ENCODE measurements around the gene LTBP3.

LTBP3 gene

GRCh38 chr11:65558002-65558929, at the start of gene LTBP3:
Gene LTBP3 (minus strand): TSS chr11:65558359. CDS start chr11:65557959, 400 bp downstream.
- DNase-seq = no peak

DNA sequence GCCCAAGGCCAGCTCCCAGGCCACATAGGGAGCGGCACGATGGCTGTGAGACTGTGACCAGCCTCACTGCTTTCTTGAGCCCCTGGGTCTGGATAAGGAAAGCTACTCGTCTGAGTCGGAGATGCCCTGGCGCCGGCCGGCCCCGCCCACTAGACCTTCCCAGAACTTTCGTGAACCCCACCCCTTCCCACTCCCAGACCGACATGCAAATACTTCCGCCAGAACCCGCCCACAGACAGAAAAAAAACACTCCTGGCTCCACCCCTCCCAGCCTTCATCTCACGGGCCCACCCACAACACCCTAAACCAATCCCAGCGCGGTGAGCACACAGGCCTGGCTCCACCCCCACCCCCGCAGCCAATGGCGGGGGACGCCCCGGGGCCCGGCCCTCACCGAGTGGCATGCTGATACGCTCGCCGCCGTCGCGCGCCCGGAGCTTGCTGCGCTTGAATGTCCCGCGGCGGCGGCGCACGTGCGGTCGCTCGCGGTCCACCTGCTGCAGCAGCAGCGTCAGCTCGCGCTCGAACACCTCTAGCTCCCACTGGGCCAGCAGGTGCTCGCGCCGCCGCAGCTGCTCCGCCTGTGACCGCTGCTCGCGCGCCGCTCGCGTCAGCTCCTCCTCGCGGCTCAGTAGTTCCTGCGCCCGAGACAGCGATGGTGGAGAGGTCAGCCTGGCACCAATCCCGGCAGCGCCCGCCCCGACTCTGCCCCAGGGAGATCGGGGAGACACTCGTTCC, 48.9 kb upstream of the LTBP3 start:
- no peak for DNase-seq

- DNase-seq = no peak
Observed at GRCh38 chr11:65604258-65604657, 46.1 kb upstream of the LTBP3 start.

DNA sequence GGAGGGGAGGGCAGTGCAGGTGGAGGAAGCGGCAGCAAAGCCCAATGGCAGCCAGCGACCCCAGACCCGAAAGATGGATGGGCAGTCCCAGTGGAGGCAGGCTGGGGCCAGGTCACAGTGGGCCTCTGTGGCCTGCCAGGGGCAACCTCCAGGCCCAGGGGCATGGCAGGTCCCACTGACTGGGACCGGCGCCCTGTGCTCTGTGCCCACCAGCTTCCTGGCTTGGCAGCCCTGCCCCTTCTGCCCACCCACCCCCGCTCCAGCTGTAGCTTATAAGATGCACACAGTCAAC, 41.7 kb upstream of the LTBP3 start:
- no peak for DNase-seq

DNA sequence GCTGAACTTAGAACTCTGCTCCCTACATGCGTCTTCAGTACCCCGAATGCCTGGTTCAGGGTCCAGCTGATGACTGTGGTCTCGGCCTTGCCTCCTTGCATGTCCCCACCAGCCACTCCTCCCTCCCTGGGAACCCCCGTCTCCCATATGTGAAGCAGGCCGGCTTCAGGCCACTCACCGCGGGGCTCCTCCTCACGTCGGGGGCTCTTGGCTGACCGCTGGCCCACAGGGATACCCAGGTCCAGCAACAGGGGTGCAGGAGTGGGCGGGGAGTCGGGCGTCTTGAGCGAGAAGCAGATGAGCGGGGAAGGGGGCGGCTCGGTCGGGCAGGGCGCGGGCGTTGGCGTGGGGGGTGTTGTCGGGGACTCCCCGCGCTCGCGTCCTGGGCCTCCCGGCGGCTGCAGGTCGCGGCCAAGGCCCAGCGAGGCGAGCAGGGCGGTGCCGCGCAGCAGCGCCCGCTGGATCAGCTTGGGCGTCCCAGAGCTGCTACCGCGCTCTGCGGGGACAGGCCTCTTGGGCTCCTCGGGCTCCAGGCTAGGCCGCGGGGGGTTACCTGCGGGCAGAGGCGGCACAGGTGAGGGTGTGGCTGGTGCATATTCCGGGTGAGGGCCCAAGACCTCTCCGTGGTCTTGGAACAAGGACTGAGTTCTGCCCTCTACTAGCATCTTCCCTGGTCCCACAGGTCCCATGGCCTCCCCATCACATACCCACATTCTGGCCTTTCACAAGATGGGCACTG, 41.2 kb upstream of the LTBP3 start:
- no peak for DNase-seq

DNA sequence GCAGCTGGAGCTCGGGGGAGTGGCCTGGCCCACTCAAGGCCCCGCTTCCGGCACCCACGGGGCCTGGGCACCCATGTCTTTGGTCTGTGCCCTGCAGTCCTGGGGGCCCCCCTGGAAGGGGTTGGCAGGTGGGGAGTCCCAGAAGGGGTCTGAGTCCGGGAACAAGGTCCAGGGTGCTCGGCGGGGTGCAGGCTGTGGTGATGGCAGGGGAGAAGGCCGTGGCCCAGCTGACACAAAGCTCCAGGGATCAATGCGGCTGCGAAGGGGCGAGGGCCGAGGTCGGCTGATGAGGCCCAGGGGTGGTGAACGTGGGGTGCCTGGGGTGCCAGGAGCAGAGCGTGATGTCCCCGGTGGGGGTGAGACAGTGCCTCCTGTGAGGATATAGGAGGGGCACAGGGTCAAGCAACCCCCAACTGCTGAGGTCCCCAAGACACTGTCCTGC, 40.1 kb upstream of the LTBP3 start:
- no peak for DNase-seq

DNA sequence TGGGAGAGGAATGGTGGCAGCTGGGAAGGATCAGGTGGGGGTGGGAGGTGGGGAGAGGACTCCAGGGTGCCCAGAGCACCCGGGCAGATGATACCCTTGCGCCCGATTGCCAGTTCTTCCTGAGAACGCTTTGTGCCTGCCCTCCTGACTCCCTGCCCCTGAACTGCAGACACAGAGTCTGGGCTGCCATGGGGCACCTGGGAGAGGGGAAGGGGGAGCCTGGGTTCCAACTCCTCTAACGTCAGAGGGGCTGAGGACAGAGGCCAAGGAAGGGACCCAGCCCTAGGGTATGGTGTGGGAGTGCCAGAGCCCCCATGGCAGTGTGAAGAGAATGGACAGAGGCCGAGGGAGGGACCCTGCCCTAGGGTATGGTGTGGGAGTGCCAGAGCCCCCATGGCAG, 38.4 kb upstream of the LTBP3 start:
- DNase-seq = no peak

DNA sequence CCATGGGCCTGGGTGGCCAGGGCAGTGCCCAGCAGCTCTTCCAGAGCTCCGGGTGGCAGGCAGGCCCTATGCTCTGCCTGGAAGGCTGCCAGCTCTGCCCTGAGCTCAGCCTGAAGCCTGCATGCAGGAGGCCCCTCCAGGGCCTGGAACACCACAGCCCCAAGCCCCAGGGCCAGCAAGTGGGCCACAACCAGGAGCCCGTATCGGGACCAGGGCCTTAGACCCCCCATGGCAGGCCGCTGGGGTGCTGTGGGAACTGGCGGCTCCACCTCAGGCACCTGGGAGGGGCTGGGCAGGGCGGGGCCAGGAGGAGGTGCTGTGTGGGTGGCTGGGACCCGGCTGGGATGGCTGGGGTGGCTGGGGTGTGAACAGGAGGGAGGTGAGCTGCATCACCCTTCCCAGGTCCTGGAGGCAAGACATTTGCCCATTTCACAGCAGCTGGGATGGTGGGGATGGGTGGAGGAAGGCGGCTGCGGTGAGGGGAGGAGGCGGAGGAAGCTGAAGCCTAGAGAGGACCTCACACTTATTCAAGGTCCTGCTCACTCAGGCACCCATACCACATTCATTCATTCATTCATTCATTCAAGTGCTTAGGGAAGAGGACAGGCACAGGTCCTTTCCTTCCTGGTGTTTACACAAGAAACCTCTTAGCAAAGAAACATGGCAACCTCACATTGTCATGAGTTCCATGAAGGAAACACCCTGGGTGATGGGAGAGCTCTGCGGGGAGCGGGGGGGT, 37.6 kb upstream of the LTBP3 start, which contains the start of gene KCNK7:
Gene KCNK7, minus strand, starts transcription at position 258 of the 739 bp plus-strand sequence. Its CDS starts 28 bp downstream, at position 230.
- DNase-seq = no peak

GRCh38 chr11:65595131-65595530, 37.0 kb upstream of the LTBP3 start:
- no peak for DNase-seq

DNA sequence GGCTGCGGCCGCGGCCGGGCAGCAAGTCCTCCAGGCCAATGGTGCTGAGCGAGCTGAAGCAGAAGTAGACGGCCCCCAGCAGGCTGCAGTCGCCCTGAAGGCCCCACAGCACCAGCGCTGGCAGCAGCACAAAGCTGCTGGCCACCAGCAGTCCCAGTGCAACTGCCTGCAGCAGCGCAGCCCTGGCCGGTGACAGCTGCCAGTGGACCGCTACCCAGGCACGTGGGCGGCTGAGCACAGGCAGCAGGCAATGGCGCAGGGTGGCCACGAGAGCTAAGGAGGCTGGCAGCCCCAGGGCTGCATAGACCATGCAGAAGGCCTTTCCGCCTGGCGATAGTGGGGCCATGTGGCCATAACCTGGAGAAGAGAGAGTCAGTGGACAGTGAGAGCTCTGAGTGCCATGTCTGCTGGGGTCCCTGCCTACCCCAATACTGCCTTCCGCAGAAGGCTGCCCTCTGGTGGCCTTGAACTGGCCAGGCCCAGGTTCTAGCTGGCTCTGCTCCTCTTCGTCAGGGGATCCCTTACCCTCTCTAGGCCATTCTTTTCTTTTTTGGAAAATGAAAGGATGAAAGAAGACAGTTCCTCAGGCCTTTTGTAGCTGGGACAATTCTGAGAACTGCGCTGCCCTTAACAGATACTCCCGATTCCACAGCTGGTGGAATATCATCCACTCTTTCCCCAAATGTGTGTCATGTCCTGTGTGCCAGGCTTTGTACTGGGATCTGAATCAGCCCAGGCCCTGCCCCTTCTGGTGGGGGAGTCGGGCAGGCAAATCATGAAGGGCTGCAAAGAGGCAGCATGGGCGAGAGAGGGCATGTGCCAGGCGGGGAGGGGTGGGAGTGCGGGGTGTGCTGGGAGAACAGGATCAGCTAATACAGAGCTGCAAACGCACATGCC, 35.6 kb upstream of the LTBP3 start:
- no peak for DNase-seq

DNA sequence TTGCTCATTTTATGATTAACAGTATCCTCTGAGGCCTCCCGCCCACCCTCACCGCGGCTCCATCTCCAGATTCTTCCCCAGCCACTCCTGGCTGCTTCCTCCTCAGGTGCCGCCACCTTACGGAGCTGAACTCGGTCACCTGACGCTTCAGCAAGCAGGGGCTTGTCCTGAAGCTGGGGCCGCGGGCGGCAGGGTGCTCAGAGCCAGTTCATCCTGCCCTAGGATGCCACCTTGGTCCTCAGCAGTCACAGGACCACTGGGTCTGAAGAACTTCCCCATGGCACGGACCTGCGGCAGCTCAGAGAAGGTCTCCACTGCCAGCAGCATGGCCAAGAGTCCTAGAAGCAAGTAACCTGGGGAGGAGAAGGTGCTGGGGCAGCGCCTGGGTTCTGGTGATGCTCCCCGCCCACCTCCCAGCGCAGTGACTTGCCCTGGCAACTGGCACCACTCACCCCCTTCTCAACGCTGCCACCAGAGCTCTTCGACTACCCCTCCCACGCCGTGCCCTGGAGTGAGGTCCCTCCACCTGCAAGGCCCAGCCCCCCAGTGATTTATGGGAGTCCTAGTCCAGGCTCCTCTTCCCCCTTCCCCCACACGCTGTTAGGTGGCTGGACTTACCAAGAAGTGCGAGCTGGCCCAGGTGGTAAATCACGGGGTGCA, 34.8 kb upstream of the LTBP3 start:
- no peak for DNase-seq

- DNase-seq = no peak
Observed at GRCh38 chr11:65591939-65592857, 34.0 kb upstream of the LTBP3 start.

DNA sequence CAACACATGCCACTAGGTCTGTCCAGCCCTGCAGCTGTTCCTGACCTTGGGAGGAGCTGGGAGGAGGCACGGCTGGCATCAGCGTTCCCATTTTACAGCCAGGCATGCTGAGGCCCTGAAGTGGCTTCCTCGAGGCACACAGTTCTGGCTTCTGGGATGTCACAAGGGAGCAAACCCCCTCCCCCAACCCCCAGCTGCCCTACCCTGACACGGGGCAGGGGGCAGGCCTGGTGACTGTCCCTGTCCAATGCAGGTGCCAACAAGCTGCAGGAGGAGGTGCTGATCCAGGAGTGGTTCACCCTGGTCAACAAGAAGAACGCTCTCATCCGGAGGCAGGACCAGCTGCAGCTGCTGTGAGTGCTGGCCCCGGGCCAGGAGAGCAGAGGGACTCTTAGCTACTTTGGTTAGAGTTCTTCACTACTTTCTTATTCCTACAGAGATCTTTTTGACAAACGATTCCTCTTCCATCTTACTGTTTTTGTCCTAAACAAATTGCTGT, 32.1 kb upstream of the LTBP3 start:
- no peak for DNase-seq

- no peak for DNase-seq
Observed at GRCh38 chr11:65589444-65590239, 31.5 kb upstream of the LTBP3 start.

DNA sequence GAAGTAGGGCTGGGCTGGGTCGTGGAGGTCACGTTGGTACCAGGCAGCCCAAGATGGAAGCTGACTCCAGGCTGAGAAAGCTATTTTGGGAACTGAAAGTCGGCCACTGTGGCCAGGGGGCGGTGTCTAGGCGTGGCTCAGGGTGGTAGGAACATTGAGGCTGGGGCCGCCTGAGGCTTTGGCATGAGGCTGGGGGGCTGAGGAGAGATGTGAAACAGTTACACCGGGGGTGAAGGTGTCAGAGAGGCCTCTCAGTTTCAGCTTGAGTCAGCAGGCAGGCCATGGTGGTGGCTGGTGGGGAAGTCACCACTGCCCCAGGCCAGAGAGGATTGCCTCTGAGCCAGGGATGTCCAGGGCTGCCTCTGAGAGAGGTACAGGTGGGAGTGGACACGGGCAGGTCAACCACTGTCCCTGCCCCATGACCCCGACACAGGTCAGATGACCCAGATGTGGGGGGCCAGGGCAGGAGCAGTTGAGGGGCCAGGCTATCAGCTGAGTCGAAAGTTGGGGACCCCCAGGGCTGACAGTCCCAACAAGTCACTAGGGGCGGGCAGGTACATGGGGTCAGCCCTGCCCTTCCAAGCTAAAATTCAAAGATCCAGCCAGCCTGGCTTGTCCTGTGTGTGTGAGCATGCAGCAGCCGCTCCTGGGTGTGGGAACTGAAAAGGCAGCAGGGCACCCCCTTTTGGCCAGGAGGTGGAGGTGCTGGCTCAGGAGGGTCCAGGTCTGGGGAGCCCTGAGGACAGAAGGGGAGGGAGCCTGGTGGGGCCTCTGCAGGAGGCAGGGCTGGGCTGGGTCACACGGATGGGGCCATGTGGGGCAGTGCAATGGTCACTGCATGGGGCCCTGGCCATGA, 30.3 kb upstream of the LTBP3 start:
- no peak for DNase-seq

DNA sequence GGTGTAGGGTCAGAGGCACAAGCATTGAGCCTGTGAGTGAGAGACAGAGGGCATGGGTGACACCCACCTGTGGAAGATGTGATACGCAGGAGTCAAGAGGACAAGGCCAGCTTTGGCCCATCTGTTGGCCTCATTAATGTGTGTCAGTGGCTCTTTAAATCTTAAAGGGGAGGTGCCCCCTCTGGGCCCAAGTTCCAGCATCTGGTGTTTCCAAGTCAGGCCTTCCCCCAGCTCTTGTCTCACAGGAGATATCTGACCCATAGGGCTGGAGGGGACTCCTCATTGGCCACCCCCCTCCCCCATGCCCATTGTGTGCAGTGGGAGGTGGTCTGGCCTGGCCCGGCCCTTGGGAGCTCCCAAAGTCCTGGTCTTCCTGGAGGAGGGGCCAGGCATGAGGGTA, 28.5 kb upstream of the LTBP3 start:
- DNase-seq = no peak

DNA sequence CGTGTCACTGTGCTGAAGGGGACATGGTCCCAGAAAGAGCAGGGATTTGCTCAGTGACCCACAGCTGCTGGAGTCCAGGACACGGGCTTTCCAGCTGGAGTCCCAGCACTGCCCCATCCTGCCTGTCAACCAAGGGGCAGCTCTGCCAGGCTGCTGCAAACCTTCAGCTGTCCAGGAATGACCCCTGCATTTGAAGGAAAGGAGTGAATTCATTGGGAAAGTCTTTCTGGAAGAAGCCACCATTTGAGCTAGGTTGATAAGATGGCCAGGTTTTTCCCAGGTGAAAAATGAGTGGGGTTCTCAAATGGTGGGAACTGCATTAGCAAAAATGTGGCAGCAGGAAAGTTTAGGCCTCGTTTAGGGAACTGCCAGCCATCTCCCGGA, 28.1 kb upstream of the LTBP3 start:
- no peak for DNase-seq

All from GOT3 (cell line).